ENCODE data around the gene DSTYK. TPM values are rescaled to one million over a fixed set of nuclear protein-coding genes. Genes with fewer than 3 reads are reported as not detected.

The DSTYK gene
- total RNA-seq, 1 donor from 2014 or later = 10.7 TPM

GRCh38 chr1:205137901-205138300 lies 73.6 kb downstream of the DSTYK start:
- intact Hi-C loops (cut with DNase I) = no loop called here
- Histone ChIP-seq H3K4me3 (no peak overlapping the region), H3K4me1 (peaks cover 9% of the 10 kb centered on the region), H3K9me3 (no peaks in the 10 kb centered on the region), H3K36me3 (no peaks in the 10 kb centered on the region), H3K27ac (peak overlapping the region; percentile 41), H3K27me3 (ENCODE audit: low read depth) (no peaks in the 10 kb centered on the region)
- ATAC-seq (no peak), DNase-seq (no peak)
- no peak for TF ChIP-seq CTCF (IDR thresholded peaks at IDR 0.05)

GRCh38 chr1:205133287-205133686 lies 78.2 kb downstream of the DSTYK start:
- no peak overlapping the region for H3K4me3 ChIP-seq
- intact Hi-C loops (cut with DNase I) = no loop called here
- TF ChIP-seq CTCF (IDR thresholded peaks at IDR 0.05) = no peak
- H3K27ac ChIP-seq = no peak overlapping the region
- H3K36me3 ChIP-seq = no peaks in the 10 kb centered on the region
- no peaks in the 10 kb centered on the region for H3K9me3 ChIP-seq
- H3K27me3 ChIP-seq (ENCODE audit: low read depth) = no peaks in the 10 kb centered on the region
- no peaks in the 10 kb centered on the region for H3K4me1 ChIP-seq
- DNase-seq = no peak
- no peak for ATAC-seq

- no peaks in the 10 kb centered on the region for H3K9me3 ChIP-seq
- TF ChIP-seq CTCF (IDR thresholded peaks at IDR 0.05) = no peak
- H3K4me3 ChIP-seq = no peak overlapping the region
- H3K4me1 ChIP-seq = no peaks in the 10 kb centered on the region
- H3K27ac ChIP-seq = no peak overlapping the region
- H3K27me3 ChIP-seq (ENCODE audit: low read depth) = no peaks in the 10 kb centered on the region
- DNase-seq = no peak
- no peak for ATAC-seq
- H3K36me3 ChIP-seq = no peaks in the 10 kb centered on the region
- intact Hi-C loops (cut with DNase I) = loop anchor here (10.0 kb wide), 1 partner anchor 125 kb away; no protein-coding TSS in a partner anchor
Measured at GRCh38 chr1:205129447-205130029, 82.0 kb downstream of the DSTYK start.

- Histone ChIP-seq H3K36me3 (no peaks in the 10 kb centered on the region), H3K4me3 (no peak overlapping the region), H3K27ac (no peak overlapping the region), H3K27me3 (ENCODE audit: low read depth) (no peaks in the 10 kb centered on the region), H3K9me3 (no peaks in the 10 kb centered on the region), H3K4me1 (peaks cover under 1% of the 10 kb centered on the region)
- ATAC-seq (no peak), DNase-seq (no peak)
- intact Hi-C loops (cut with DNase I) = loop anchor here (10.0 kb wide), 1 partner anchor 127 kb away; no protein-coding TSS in a partner anchor
- TF ChIP-seq CTCF (IDR thresholded peaks at IDR 0.05) = no peak
Measured at GRCh38 chr1:205128050-205128449, 83.5 kb downstream of the DSTYK start.

- no peaks in the 10 kb centered on the region for H3K27me3 ChIP-seq (ENCODE audit: low read depth)
- ATAC-seq = no peak
Measured at GRCh38 chr1:205127646-205128045, 83.9 kb downstream of the DSTYK start.

More at GRCh38 chr1:205127646-205128045, 83.9 kb downstream of the DSTYK start:
- no peak overlapping the region for H3K27ac ChIP-seq
- DNase-seq = peak; percentile 49
- H3K36me3 ChIP-seq = no peaks in the 10 kb centered on the region
- H3K4me1 ChIP-seq = peaks cover 5% of the 10 kb centered on the region
- intact Hi-C loops (cut with DNase I) = loop anchor here (10.0 kb wide), 1 partner anchor 127 kb away; no protein-coding TSS in a partner anchor
- no peaks in the 10 kb centered on the region for H3K9me3 ChIP-seq
- H3K4me3 ChIP-seq = no peak overlapping the region
- no peak for TF ChIP-seq CTCF (IDR thresholded peaks at IDR 0.05)

Measured in lower lobe of right lung (tissue), 2 donors.